Measurements from ENCODE around the gene XXYLT1. TPM values are rescaled to one million over a fixed set of nuclear protein-coding genes. Genes with fewer than 3 reads are reported as not detected.

XXYLT1 gene
- total RNA-seq, 2 experiments from 2014 or later = 8.8 to 9.6 TPM

DNA sequence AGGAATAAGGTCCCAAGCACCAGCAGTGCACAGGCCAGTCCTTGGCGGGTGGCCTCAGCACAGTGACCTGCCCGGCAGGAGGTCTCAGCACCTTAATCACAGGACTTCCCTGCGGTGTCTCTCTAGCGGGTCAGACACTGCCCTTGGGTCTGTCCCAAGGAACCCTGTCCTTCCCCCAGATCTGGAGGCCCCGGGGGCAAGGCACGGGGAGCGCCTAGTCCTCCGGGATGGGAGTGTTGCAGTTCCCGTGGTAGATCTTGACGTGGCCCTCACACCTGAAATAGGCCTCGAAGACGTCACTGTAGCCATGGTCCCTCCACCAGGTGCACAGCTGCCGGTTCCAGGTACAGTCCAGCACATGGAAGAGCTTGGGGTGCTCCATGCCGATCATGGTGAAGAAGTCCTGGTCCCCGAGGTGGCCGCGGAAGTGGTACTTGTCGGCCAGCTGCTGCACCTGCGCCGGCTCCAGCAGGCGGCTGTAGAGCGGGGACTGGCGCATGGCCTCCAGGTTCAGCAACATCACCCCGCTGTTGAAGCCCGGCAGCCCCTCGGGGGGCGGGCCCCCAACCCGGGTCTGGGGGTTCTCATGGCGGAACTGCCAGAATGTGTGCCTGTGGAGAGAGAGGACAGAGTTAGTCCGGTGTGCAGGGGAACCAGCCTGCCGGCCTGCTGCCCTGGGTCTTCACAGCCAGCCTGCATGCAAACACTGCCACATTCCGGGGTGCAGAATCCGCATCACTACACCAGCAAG is 201.3 kb downstream of the XXYLT1 start:
- H3K4me1 Mint-ChIP-seq = no peaks in the 10 kb centered on the region
- H3K9me3 Mint-ChIP-seq = peaks cover 12% of the 10 kb centered on the region
- no peak overlapping the region for H3K4me3 Mint-ChIP-seq
- no peak overlapping the region for H3K27ac Mint-ChIP-seq
- H3K36me3 Mint-ChIP-seq = peaks cover 22% of the 10 kb centered on the region
- no peaks in the 10 kb centered on the region for H3K27me3 Mint-ChIP-seq
- DNase-seq = no peak

DNA sequence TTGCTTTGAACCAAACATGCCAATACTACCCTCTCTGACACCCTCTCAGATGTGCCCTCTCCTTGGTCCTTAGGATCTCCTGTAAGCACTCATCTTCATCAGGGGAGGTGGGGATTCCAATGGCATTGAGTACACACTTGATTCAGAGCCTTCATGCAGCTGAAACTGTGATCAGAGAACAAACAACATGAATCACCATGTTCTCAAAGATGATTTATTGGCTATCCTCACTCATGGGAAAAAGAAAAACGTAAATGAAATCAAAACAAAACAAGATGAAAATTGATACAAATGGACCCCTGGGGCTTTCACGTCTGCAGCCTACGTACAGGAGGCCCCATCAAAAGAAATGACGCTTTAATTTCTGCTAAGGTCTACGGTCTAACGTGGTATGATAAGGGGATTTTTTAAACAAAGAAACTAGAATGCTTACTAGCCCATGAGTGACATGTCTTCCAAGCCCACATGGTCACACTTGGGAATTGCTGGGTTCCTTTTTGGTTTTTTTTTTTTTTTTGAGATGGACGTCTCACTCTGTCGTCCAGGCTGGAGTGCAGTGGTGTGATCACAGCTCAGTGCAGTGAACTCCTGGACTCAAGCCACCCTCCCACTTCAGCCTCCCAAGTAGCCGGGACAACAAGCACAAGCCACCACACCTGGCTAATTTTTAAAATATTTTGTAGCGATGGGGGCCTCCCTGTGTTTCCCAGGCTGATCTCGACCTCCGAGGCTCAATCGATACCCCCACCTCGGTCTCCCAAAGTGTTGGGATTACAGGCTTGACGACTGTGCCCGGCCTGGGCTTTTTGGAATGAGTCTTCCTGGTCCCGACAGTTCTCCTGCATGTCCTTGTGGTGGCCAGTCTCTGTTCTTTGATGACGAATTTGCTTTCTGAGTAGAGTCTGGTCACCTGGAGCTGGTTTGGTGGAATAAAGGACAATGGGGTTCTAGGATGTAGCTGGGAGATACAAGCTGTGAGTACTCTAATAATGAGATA is 202.6 kb downstream of the XXYLT1 start:
- Mint-ChIP-seq H3K36me3 (peaks cover 22% of the 10 kb centered on the region), H3K4me3 (no peak overlapping the region), H3K4me1 (no peaks in the 10 kb centered on the region), H3K27me3 (no peaks in the 10 kb centered on the region), H3K9me3 (peaks cover 12% of the 10 kb centered on the region), H3K27ac (no peak overlapping the region)
- no peak for DNase-seq

DNA sequence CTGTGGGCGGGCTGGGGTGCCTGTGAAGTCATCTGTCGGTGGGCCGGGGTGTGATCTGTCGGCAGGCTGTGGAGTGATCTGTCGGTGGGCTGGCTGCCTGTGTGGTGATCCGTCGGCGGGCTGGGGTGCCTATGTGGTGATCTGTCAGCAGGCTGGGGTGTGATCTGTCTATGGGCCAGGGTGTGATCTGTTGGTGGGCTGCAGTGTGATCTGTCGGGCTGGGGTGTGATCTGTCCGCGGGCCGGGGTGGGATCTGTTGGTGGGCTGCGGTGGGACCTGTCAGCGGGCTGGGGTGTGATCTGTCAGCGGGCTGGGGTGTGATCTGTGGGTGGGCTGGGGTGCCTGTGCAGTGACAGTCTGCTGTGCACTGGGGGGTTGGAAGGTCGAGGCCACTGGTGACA is 204.5 kb downstream of the XXYLT1 start:
- no peak overlapping the region for H3K4me3 Mint-ChIP-seq
- no peaks in the 10 kb centered on the region for H3K27me3 Mint-ChIP-seq
- no peaks in the 10 kb centered on the region for H3K4me1 Mint-ChIP-seq
- peaks cover 22% of the 10 kb centered on the region for H3K36me3 Mint-ChIP-seq
- no peak overlapping the region for H3K27ac Mint-ChIP-seq
- H3K9me3 Mint-ChIP-seq = peaks cover 12% of the 10 kb centered on the region
- no peak for DNase-seq

DNA sequence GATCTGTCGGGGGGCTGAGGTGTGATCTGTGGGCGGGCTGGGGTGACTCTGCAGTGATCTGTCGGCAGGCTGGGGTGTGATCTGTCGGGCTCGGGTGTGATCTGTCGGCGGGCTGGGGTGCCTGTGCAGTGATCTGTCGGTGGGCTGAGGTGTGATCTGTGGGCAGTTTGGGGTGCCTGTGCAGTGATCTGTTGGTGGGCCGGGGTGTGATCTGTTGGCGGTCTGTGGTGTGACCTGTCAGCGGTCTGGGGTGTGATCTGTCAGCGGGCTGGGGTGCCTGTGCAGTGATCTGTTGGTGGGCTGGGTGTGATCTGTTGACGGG is 205.1 kb downstream of the XXYLT1 start:
- H3K9me3 Mint-ChIP-seq = peaks cover 12% of the 10 kb centered on the region
- no peaks in the 10 kb centered on the region for H3K4me1 Mint-ChIP-seq
- H3K4me3 Mint-ChIP-seq = no peak overlapping the region
- peaks cover 22% of the 10 kb centered on the region for H3K36me3 Mint-ChIP-seq
- H3K27me3 Mint-ChIP-seq = no peaks in the 10 kb centered on the region
- no peak overlapping the region for H3K27ac Mint-ChIP-seq
- no peak for DNase-seq

GRCh38 chr3:195065142-195065863 is 205.7 kb downstream of the XXYLT1 start:
- no peak for DNase-seq
- Mint-ChIP-seq H3K4me3 (no peak overlapping the region), H3K27ac (no peak overlapping the region), H3K27me3 (no peaks in the 10 kb centered on the region), H3K9me3 (peaks cover 12% of the 10 kb centered on the region), H3K4me1 (no peaks in the 10 kb centered on the region), H3K36me3 (peaks cover 22% of the 10 kb centered on the region)

- H3K9me3 Mint-ChIP-seq = peaks cover 12% of the 10 kb centered on the region
- peaks cover 22% of the 10 kb centered on the region for H3K36me3 Mint-ChIP-seq
- no peak overlapping the region for H3K4me3 Mint-ChIP-seq
- no peak overlapping the region for H3K27ac Mint-ChIP-seq
- DNase-seq = no peak
- H3K4me1 Mint-ChIP-seq = no peaks in the 10 kb centered on the region
- H3K27me3 Mint-ChIP-seq = no peaks in the 10 kb centered on the region
Measured at GRCh38 chr3:195064300-195064931, 206.5 kb downstream of the XXYLT1 start.

GRCh38 chr3:195063581-195064193 is 207.3 kb downstream of the XXYLT1 start:
- Mint-ChIP-seq H3K27me3 (no peaks in the 10 kb centered on the region), H3K4me3 (no peak overlapping the region), H3K36me3 (peaks cover 22% of the 10 kb centered on the region), H3K9me3 (peaks cover 12% of the 10 kb centered on the region), H3K27ac (no peak overlapping the region), H3K4me1 (no peaks in the 10 kb centered on the region)
- no peak for DNase-seq

DNA sequence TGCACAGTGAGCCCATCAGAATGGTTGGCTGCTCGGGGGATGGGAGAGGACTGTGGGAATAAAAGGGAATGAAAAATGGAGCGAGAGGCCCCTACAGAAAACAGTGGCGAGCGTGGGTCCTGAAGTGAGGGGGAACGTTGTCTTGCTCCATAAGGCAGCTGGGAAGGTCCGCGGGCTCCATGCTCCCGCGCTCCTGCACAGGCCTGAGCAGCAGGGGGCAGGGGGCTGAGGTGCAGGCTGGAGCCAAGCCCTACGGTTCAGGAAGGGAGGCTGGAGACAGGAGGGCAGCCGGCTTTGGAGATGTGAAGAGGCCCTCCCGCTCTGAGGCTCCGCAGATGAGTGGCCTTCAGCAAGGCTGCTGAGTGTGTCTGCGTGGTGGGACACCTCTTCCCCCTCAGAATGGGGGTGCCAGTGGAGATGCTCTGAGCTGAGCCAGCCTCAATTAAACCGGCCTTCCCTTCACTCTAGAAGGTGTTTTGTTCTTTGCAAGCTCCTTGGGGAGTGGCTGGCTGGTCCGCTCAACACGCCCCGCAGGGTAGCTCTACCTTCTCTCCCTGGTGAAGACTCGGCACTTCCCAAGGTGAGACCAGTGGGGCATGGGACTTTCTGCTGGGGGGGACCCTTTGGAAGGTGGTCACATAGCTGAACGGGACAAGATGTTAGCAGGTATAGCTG is 208.0 kb downstream of the XXYLT1 start:
- Mint-ChIP-seq H3K27ac (no peak overlapping the region), H3K27me3 (no peaks in the 10 kb centered on the region), H3K4me3 (no peak overlapping the region), H3K36me3 (peaks cover 17% of the 10 kb centered on the region), H3K4me1 (no peaks in the 10 kb centered on the region), H3K9me3 (peaks cover 12% of the 10 kb centered on the region)
- no peak for DNase-seq

- Mint-ChIP-seq H3K4me3 (no peak overlapping the region), H3K9me3 (peaks cover 12% of the 10 kb centered on the region), H3K36me3 (peaks cover 14% of the 10 kb centered on the region), H3K27ac (no peak overlapping the region), H3K4me1 (no peaks in the 10 kb centered on the region), H3K27me3 (no peaks in the 10 kb centered on the region)
- no peak for DNase-seq
Measured at GRCh38 chr3:195061756-195062655, 209.0 kb downstream of the XXYLT1 start.

DNA sequence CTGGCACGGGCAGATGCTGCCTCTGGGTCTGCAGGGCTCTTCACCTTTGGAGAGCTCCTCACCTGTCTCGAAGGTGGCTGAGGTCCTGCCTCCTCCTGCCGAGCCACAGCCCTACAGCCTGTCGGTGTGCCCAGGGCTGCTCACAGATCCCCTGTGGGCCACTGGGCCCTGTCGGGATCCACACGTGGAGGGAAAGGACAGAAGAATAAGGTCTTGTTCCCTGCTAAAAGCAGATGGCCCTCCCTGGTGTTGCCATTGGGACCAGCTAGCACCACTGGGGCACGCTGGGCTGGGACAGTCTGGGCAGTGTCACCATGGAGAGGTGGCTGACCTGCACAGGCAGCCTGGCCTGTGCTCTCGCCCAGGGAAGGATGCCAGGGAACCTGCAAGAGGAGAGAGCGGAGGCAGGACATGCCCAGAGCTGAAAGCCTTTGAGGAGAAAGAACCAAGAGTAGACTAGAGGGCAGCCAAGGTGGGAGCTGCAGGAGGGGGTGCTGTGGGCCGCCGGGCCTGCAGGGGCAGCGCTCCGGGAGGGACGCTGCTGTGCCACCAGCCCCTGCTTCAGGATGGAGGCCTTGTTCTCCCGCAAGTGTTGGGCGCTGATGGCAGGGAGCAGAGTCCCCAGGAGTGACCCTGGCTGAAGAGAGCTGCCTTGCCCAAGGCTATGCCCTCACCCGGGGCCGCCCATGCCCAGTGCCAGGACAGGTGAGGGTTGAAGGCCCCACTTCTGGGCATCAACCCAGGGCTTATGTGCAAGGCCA is 210.2 kb downstream of the XXYLT1 start:
- Mint-ChIP-seq H3K27ac (no peak overlapping the region), H3K27me3 (no peaks in the 10 kb centered on the region), H3K9me3 (peaks cover 1% of the 10 kb centered on the region), H3K4me1 (no peaks in the 10 kb centered on the region), H3K36me3 (peaks cover 3% of the 10 kb centered on the region), H3K4me3 (no peak overlapping the region)
- DNase-seq = no peak

- no peak overlapping the region for H3K4me3 Mint-ChIP-seq
- no peak for DNase-seq
- H3K9me3 Mint-ChIP-seq = no peaks in the 10 kb centered on the region
- no peaks in the 10 kb centered on the region for H3K27me3 Mint-ChIP-seq
- no peak overlapping the region for H3K27ac Mint-ChIP-seq
- no peaks in the 10 kb centered on the region for H3K4me1 Mint-ChIP-seq
- peaks cover 2% of the 10 kb centered on the region for H3K36me3 Mint-ChIP-seq
Measured at GRCh38 chr3:195060217-195060481, 210.8 kb downstream of the XXYLT1 start.

GRCh38 chr3:195059471-195060216 is 211.3 kb downstream of the XXYLT1 start:
- no peak overlapping the region for H3K27ac Mint-ChIP-seq
- no peak for DNase-seq
- no peaks in the 10 kb centered on the region for H3K27me3 Mint-ChIP-seq
- no peaks in the 10 kb centered on the region for H3K9me3 Mint-ChIP-seq
- no peak overlapping the region for H3K4me3 Mint-ChIP-seq
- H3K4me1 Mint-ChIP-seq = no peaks in the 10 kb centered on the region
- no peaks in the 10 kb centered on the region for H3K36me3 Mint-ChIP-seq

Data from activated naive CD8-positive, alpha-beta T cell treated with anti-CD3 and anti-CD28 coated beads for 36 hours (primary cell).